ES-I3 (cell line): ENCODE measurements around the gene SCAF11.

Experiments
- H3K36me3 ChIP-seq: 2 replicates; pipeline ENCODE4 v1.6.1; 2013; ENCODE audit warnings: mild to moderate bottlenecking, low read length, control low read depth, moderate library complexity; ENCODE audit not compliant: insufficient read depth
- H3K4me1 ChIP-seq: 2 replicates; pipeline ENCODE4 v1.6.1; 2013; ENCODE audit warnings: mild to moderate bottlenecking, control low read depth, low read length; ENCODE audit not compliant: insufficient read depth
- H3K9ac ChIP-seq: 2 replicates; pipeline ENCODE4 v1.6.1; 2013; ENCODE audit warnings: low read depth, mild to moderate bottlenecking, low read length, moderate library complexity
- H3K9me3 ChIP-seq: 2 replicates; pipeline ENCODE4 v1.6.1; 2013; ENCODE audit warnings: mild to moderate bottlenecking, low read length, moderate library complexity; ENCODE audit not compliant: control insufficient read depth, insufficient read depth

The SCAF11 gene

DNA sequence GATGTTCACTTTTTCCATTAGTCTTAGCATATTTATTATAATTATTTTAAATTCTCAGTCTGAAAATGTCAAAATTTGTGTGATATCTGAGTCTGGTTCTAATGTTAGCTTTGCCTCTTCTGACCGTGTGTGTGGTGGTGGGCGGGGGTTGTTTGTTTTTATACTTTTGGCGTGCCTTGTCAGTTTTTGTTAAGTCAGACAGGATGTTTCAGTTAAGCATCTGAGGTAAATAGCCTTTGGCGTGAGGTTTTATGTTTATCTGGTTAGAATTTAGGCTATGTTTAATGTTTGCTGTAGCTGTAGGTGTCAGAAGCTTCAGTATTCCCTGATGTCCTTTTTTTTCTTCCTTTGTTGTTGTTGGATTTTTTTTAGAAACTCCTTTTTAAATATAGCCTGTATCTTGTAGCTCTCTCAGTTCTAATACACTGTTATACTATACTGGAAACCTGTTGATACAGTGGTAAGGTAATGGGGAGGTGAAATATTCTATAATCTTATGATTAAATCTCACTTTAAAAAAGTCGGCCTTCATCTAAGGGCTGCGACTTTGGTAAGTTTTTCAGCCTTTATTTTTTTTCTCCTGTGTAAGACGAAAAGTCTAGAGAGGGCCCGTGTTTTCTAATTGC, 111.6 kb downstream of the SCAF11 start:
- H3K9me3 ChIP-seq, result no peaks in the 10 kb centered on the region

GRCh38 chr12:45877069-45877468, 113.3 kb downstream of the SCAF11 start:
- H3K36me3 ChIP-seq, result no peaks in the 10 kb centered on the region
- H3K9ac ChIP-seq, result no peak overlapping the region
- no peaks in the 10 kb centered on the region for H3K9me3 ChIP-seq
- no peaks in the 10 kb centered on the region for H3K4me1 ChIP-seq

More for the DNA sequence above, 111.6 kb downstream of the SCAF11 start:
- H3K4me1 ChIP-seq, result peaks cover 7% of the 10 kb centered on the region; the same call in 1 of the 2 replicates
- no peak overlapping the region for H3K9ac ChIP-seq
- no peaks in the 10 kb centered on the region for H3K36me3 ChIP-seq

DNA sequence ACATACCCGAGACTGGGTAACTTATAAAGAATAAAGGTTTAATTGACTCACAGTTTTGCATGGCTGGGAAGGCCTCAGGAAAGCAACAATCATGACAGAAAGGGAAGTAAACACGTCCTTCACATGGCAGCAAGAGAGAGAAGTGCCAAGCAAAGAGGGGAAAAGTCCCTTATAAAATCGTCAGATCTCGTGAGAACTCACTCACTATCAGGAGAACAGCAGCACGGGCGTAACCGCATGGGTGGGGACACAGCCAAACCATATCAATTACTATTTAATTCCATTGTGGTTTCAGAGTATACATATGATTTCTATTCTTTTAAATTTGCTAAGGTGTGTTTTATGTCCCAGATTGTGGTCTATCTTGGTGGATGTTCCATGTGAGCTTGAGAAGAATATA, 117.9 kb downstream of the SCAF11 start:
- Histone ChIP-seq H3K9me3 (no peaks in the 10 kb centered on the region), H3K4me1 (no peaks in the 10 kb centered on the region), H3K36me3 (no peaks in the 10 kb centered on the region), H3K9ac (no peak overlapping the region)
